OCI-LY1 (cell line): Measurements from ENCODE around the gene SHLD2.
"Not testable (repeated sequence)": the region's sequence is repeated elsewhere in the genome, so short reads cannot be mapped to it uniquely, and the experiment has no call there.

Experiments used
- EZH2 ChIP-seq: fragments of 200-600 bp; sonication (generic), shearing (Covaris generic); IDR thresholded peaks from 2 replicates; pipeline ENCODE4 v1.8.0; 2017; ENCODE audit warnings: borderline replicate concordance, mixed run types, mild to moderate bottlenecking, antibody characterized with exemption, low read length, moderate library complexity, mixed read lengths
- TF ChIP-seq, protein P1 (sequence below): fragments of 200-600 bp; sonication (generic), shearing (Covaris generic); IDR thresholded peaks from 2 replicates; pipeline ENCODE4 v1.5.1; 2017; ENCODE audit warnings: mild to moderate bottlenecking, antibody characterized with exemption, low read length, moderate library complexity, mixed read lengths

DNA sequence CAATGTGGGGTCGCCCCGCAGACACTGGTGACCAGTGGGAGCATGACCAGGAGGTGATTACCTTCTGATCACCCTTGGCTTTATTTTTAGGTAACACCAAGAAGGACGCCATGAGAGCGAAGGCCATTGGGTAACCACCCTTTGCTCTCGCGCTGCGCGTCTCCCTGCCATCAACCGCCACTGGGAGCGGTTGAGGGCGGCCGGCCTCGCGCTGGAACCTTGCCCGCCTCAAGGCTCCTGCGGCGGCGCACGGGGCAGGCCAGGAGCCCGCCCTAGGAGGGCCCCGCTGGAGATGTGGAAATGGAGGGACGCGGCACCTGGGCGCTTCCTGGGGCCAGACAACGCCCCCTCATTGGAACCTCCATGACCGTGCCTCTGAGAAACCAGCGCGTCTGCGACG lies 127.8 kb downstream of the SHLD2 start:
- TF ChIP-seq, protein P1, sequence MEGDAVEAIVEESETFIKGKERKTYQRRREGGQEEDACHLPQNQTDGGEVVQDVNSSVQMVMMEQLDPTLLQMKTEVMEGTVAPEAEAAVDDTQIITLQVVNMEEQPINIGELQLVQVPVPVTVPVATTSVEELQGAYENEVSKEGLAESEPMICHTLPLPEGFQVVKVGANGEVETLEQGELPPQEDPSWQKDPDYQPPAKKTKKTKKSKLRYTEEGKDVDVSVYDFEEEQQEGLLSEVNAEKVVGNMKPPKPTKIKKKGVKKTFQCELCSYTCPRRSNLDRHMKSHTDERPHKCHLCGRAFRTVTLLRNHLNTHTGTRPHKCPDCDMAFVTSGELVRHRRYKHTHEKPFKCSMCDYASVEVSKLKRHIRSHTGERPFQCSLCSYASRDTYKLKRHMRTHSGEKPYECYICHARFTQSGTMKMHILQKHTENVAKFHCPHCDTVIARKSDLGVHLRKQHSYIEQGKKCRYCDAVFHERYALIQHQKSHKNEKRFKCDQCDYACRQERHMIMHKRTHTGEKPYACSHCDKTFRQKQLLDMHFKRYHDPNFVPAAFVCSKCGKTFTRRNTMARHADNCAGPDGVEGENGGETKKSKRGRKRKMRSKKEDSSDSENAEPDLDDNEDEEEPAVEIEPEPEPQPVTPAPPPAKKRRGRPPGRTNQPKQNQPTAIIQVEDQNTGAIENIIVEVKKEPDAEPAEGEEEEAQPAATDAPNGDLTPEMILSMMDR, result not testable (repeated sequence)
- not testable (repeated sequence) for TF ChIP-seq EZH2
